H1 (cell line): ENCODE measurements around the gene CNGB1. TPM values are rescaled to one million over a fixed set of nuclear protein-coding genes. Genes with fewer than 3 reads are reported as not detected.

Experiments
- EP300 ChIP-seq, 2 experiments: IDR thresholded peaks; 1 replicate in 1 of 2; 2 replicates in 1 of 2; pipeline ENCODE4 v1.6.1; 2011 to 2012; ENCODE audit warnings: low read depth in 2 of 2, low read length in 2 of 2, mild to moderate bottlenecking in 2 of 2, borderline replicate concordance in 1 of 2, inconsistent platforms in 1 of 2, moderate library complexity in 1 of 2
- GABPA ChIP-seq: IDR thresholded peaks from 2 replicates; pipeline ENCODE4 v1.6.1; 2011; ENCODE audit warnings: mild to moderate bottlenecking, low read length, moderate library complexity, borderline replicate concordance; ENCODE audit not compliant: insufficient read depth
- polyA plus RNA-seq, 7 experiments: library from polyadenylated mRNA; depleted of rRNA in 3 of 7; stranded (reverse) in 5 of 7; unstranded in 2 of 7; fragments of >200 nt in 5 of 7; fragments of 200-250 nt in 2 of 7; gene quantifications; 1 replicate in 5 of 7; 2 replicates in 1 of 7; 4 replicates in 1 of 7; pipeline versions ENCODE4 v1.2.1 to v1.2.3, GENCODE V29; 2011 to 2013; ENCODE audit warnings: missing spikeins in 2 of 7, mixed read lengths in 2 of 7
- total RNA-seq: library from RNA; stranded (reverse); fragmentation: NEBNext Ultra II Directional; extraction: Animal tissue kit (Norgen Biotek cat#: 25700); gene quantifications from 2 replicates; pipeline ENCODE4 v1.2.1, GENCODE V29; 2021
- TF ChIP-seq, protein P1 (sequence below): fragments of 300-600 bp; sonication (generic); IDR thresholded peaks from 2 replicates; pipeline ENCODE4 v1.7.1; 2012; ENCODE audit warnings: low read length, moderate library complexity, mild to moderate bottlenecking, inconsistent platforms; ENCODE audit not compliant: insufficient replicate concordance

CNGB1 gene
- total and polyA plus RNA-seq, 2 of the 8 experiments (the other 6 are each of a cell fraction or from before 2014, with no cell fraction given) = not detected

DNA sequence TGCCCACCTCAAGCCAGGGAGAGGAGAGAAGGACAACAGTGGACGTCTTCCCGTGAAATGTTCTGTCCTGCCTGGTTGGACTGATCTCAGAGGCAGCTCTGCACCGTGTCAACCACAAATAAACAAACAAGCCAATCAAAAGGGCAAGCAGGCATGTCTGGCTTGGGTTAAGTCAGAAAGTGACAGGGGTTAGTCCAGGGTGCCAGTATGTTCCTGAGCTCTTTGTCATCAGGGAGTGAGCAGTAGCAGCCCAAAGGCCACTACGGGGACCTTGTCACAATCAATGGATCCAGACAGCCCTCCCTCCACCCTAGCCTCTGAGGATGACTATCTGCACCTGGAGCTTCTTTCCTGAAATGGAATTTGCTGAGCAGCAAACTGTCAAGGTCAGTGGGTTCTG is 35.0 kb downstream of the CNGB1 start (continued):
- TF ChIP-seq, protein P1, sequence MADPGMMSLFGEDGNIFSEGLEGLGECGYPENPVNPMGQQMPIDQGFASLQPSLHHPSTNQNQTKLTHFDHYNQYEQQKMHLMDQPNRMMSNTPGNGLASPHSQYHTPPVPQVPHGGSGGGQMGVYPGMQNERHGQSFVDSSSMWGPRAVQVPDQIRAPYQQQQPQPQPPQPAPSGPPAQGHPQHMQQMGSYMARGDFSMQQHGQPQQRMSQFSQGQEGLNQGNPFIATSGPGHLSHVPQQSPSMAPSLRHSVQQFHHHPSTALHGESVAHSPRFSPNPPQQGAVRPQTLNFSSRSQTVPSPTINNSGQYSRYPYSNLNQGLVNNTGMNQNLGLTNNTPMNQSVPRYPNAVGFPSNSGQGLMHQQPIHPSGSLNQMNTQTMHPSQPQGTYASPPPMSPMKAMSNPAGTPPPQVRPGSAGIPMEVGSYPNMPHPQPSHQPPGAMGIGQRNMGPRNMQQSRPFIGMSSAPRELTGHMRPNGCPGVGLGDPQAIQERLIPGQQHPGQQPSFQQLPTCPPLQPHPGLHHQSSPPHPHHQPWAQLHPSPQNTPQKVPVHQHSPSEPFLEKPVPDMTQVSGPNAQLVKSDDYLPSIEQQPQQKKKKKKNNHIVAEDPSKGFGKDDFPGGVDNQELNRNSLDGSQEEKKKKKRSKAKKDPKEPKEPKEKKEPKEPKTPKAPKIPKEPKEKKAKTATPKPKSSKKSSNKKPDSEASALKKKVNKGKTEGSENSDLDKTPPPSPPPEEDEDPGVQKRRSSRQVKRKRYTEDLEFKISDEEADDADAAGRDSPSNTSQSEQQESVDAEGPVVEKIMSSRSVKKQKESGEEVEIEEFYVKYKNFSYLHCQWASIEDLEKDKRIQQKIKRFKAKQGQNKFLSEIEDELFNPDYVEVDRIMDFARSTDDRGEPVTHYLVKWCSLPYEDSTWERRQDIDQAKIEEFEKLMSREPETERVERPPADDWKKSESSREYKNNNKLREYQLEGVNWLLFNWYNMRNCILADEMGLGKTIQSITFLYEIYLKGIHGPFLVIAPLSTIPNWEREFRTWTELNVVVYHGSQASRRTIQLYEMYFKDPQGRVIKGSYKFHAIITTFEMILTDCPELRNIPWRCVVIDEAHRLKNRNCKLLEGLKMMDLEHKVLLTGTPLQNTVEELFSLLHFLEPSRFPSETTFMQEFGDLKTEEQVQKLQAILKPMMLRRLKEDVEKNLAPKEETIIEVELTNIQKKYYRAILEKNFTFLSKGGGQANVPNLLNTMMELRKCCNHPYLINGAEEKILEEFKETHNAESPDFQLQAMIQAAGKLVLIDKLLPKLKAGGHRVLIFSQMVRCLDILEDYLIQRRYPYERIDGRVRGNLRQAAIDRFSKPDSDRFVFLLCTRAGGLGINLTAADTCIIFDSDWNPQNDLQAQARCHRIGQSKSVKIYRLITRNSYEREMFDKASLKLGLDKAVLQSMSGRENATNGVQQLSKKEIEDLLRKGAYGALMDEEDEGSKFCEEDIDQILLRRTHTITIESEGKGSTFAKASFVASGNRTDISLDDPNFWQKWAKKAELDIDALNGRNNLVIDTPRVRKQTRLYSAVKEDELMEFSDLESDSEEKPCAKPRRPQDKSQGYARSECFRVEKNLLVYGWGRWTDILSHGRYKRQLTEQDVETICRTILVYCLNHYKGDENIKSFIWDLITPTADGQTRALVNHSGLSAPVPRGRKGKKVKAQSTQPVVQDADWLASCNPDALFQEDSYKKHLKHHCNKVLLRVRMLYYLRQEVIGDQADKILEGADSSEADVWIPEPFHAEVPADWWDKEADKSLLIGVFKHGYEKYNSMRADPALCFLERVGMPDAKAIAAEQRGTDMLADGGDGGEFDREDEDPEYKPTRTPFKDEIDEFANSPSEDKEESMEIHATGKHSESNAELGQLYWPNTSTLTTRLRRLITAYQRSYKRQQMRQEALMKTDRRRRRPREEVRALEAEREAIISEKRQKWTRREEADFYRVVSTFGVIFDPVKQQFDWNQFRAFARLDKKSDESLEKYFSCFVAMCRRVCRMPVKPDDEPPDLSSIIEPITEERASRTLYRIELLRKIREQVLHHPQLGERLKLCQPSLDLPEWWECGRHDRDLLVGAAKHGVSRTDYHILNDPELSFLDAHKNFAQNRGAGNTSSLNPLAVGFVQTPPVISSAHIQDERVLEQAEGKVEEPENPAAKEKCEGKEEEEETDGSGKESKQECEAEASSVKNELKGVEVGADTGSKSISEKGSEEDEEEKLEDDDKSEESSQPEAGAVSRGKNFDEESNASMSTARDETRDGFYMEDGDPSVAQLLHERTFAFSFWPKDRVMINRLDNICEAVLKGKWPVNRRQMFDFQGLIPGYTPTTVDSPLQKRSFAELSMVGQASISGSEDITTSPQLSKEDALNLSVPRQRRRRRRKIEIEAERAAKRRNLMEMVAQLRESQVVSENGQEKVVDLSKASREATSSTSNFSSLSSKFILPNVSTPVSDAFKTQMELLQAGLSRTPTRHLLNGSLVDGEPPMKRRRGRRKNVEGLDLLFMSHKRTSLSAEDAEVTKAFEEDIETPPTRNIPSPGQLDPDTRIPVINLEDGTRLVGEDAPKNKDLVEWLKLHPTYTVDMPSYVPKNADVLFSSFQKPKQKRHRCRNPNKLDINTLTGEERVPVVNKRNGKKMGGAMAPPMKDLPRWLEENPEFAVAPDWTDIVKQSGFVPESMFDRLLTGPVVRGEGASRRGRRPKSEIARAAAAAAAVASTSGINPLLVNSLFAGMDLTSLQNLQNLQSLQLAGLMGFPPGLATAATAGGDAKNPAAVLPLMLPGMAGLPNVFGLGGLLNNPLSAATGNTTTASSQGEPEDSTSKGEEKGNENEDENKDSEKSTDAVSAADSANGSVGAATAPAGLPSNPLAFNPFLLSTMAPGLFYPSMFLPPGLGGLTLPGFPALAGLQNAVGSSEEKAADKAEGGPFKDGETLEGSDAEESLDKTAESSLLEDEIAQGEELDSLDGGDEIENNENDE = no peak
- TF ChIP-seq GABPA = no peak
- TF ChIP-seq EP300 (IDR thresholded peaks at IDR 0.05; ENCODE audit: borderline replicate concordance in 1 of 2, low read depth in 2 of 2, low read length in 2 of 2) = no peak
